ENCODE data around the gene SRRM3. TPM values are rescaled to one million over a fixed set of nuclear protein-coding genes. Genes with fewer than 3 reads are reported as not detected.

Gene SRRM3
- total RNA-seq, 1 donor from 2014 or later, result 2.2 TPM

GRCh38 chr7:76315364-76315763, 113.7 kb downstream of the SRRM3 start:
- peaks cover 35% of the 10 kb centered on the region for H3F3A ChIP-seq (ENCODE audit: low read depth)
- H3K4me2 ChIP-seq, result no peak overlapping the region
- no peaks in the 10 kb centered on the region for H3K9me3 ChIP-seq (ENCODE audit: low read depth)
- H3K4me1 ChIP-seq, result peaks cover 15% of the 10 kb centered on the region
- H3K27me3 ChIP-seq, result no peaks in the 10 kb centered on the region
- no peaks in the 10 kb centered on the region for H3K36me3 ChIP-seq
- Mint-ChIP-seq H3K27me3 (ENCODE audit: insufficient read depth, low read depth) (peaks cover 16% of the 10 kb centered on the region), H3K4me3 (no peak overlapping the region), H3K9me3 (no peaks in the 10 kb centered on the region), H3K4me1 (peaks cover 24% of the 10 kb centered on the region), H3K36me3 (no peaks in the 10 kb centered on the region), H3K27ac (no peak overlapping the region)
- H3K27ac ChIP-seq, result no peak overlapping the region
- no peak overlapping the region for H2AFZ ChIP-seq (replicated peaks)
- no peak overlapping the region for H3K4me3 ChIP-seq
- no peak overlapping the region for H3K9ac ChIP-seq
- no peak for DNase-seq (ENCODE audit: low spot score)
- peaks cover 12% of the 10 kb centered on the region for H4K20me1 ChIP-seq (ENCODE audit: low read depth)
- TF ChIP-seq CTCF (IDR thresholded peaks at IDR 0.05) (no peak), EZH2 (IDR thresholded peaks at IDR 0.05) (no peak), EZH2phosphoT487 (IDR thresholded peaks at IDR 0.05) (no peak)
- peaks cover 14% of the 10 kb centered on the region for H3K79me2 ChIP-seq (ENCODE audit: low read depth)

- TF ChIP-seq EZH2 (IDR thresholded peaks at IDR 0.05) (no peak), CTCF (IDR thresholded peaks at IDR 0.05) (no peak), EZH2phosphoT487 (IDR thresholded peaks at IDR 0.05) (no peak)
- Mint-ChIP-seq H3K27me3 (ENCODE audit: insufficient read depth, low read depth) (peaks cover 16% of the 10 kb centered on the region), H3K27ac (peak overlapping the region; percentile 98), H3K9me3 (no peaks in the 10 kb centered on the region), H3K4me1 (peaks cover 20% of the 10 kb centered on the region), H3K4me3 (peak overlapping the region; percentile 90), H3K36me3 (peaks cover 7% of the 10 kb centered on the region)
- Histone ChIP-seq H3K4me1 (peaks cover 15% of the 10 kb centered on the region), H3K27ac (peak overlapping the region; percentile 73), H3K4me3 (peak overlapping the region; percentile 8), H3K9me3 (ENCODE audit: low read depth) (no peaks in the 10 kb centered on the region), H3K36me3 (no peaks in the 10 kb centered on the region), H3F3A (ENCODE audit: low read depth) (peaks cover 49% of the 10 kb centered on the region), H4K20me1 (ENCODE audit: low read depth) (peaks cover 12% of the 10 kb centered on the region), H3K27me3 (no peaks in the 10 kb centered on the region), H3K79me2 (ENCODE audit: low read depth) (peaks cover 14% of the 10 kb centered on the region), H3K9ac (no peak overlapping the region), H3K4me2 (peak overlapping the region; percentile 56), H2AFZ (replicated peaks) (no peak overlapping the region)
- no peak for DNase-seq (ENCODE audit: low spot score)
Observed at GRCh38 chr7:76316984-76317781, 115.5 kb downstream of the SRRM3 start.

- Histone ChIP-seq H3F3A (ENCODE audit: low read depth) (peaks cover 55% of the 10 kb centered on the region), H3K79me2 (ENCODE audit: low read depth) (peaks cover 14% of the 10 kb centered on the region), H3K27ac (peak overlapping the region; percentile 90), H3K9ac (peak overlapping the region; percentile 51), H3K9me3 (ENCODE audit: low read depth) (no peaks in the 10 kb centered on the region), H3K4me3 (peak overlapping the region; percentile 56), H2AFZ (replicated peaks) (peak overlapping the region; percentile 44), H3K27me3 (no peaks in the 10 kb centered on the region), H3K4me2 (peak overlapping the region; percentile 77), H3K4me1 (peaks cover 15% of the 10 kb centered on the region), H3K36me3 (no peaks in the 10 kb centered on the region), H4K20me1 (ENCODE audit: low read depth) (peaks cover 12% of the 10 kb centered on the region)
- TF ChIP-seq EZH2phosphoT487 (IDR thresholded peaks at IDR 0.05) (no peak), CTCF (IDR thresholded peaks at IDR 0.05) (no peak), EZH2 (IDR thresholded peaks at IDR 0.05) (no peak)
- Mint-ChIP-seq H3K27me3 (ENCODE audit: insufficient read depth, low read depth) (peaks cover 15% of the 10 kb centered on the region), H3K36me3 (peaks cover 7% of the 10 kb centered on the region), H3K4me1 (peaks cover 20% of the 10 kb centered on the region), H3K27ac (peak overlapping the region; percentile 98), H3K4me3 (peak overlapping the region; percentile 90), H3K9me3 (no peaks in the 10 kb centered on the region)
- DNase-seq (ENCODE audit: low spot score), result peak; percentile 99
Observed at GRCh38 chr7:76317782-76318487, 116.2 kb downstream of the SRRM3 start.
